Endodermal cell (in vitro differentiated cells): Measurements from ENCODE around the gene IL20RB. TPM values are rescaled to one million over a fixed set of nuclear protein-coding genes. Genes with fewer than 3 reads are reported as not detected.

ENCODE experiments used
- DNase-seq: peaks from one replicate; pipeline ENCODE4 v3.0.0-alpha.2; 2017
- H3K27ac ChIP-seq: 2 replicates; pipeline ENCODE4 v1.5.1; 2013; ENCODE audit warnings: mild to moderate bottlenecking, low read depth, low read length, moderate library complexity
- H3K27me3 ChIP-seq: 2 replicates; pipeline ENCODE4 v1.6.1; 2013; ENCODE audit warnings: mild to moderate bottlenecking, low read length, moderate library complexity; ENCODE audit not compliant: insufficient read depth, control insufficient read depth, poor library complexity, severe bottlenecking
- H3K36me3 ChIP-seq: 2 replicates; pipeline ENCODE4 v1.7.0; 2013; ENCODE audit warnings: mild to moderate bottlenecking, low read length, moderate library complexity; ENCODE audit not compliant: control insufficient read depth, insufficient read depth
- H3K4me1 ChIP-seq: one replicate; pipeline ENCODE4 v1.7.0; 2013; ENCODE audit warnings: low read length; ENCODE audit not compliant: control insufficient read depth, insufficient read depth
- H3K4me3 ChIP-seq: 2 replicates; pipeline ENCODE4 v1.5.1; 2013; ENCODE audit warnings: mild to moderate bottlenecking, low read length, moderate library complexity
- H3K9ac ChIP-seq: 2 replicates; pipeline ENCODE4 v1.6.1; 2013; ENCODE audit warnings: mild to moderate bottlenecking, low read length, moderate library complexity; ENCODE audit not compliant: poor library complexity, severe bottlenecking; ENCODE audit errors: extremely low read depth
- H3K9me3 ChIP-seq: 2 replicates; pipeline ENCODE4 v1.6.1; 2013; ENCODE audit warnings: mild to moderate bottlenecking, low read length, moderate library complexity; ENCODE audit not compliant: control insufficient read depth
- H3K27ac Mint-ChIP-seq: 2 replicates; pipeline ENCODE4 v1.8.0; 2020; ENCODE audit warnings: mixed read lengths
- H3K27me3 Mint-ChIP-seq: 2 replicates; pipeline ENCODE4 v1.8.0; 2021; ENCODE audit warnings: mild to moderate bottlenecking, mixed read lengths; ENCODE audit not compliant: insufficient read depth
- H3K36me3 Mint-ChIP-seq: 2 replicates; pipeline ENCODE4 v1.8.0; 2020; ENCODE audit warnings: low read depth, mixed read lengths
- H3K4me1 Mint-ChIP-seq: 2 replicates; pipeline ENCODE4 v1.8.0; 2020; ENCODE audit warnings: mixed read lengths
- H3K4me3 Mint-ChIP-seq: 2 replicates; pipeline ENCODE4 v1.8.0; 2020; ENCODE audit warnings: mild to moderate bottlenecking, moderate library complexity, mixed read lengths
- H3K9me3 Mint-ChIP-seq: 2 replicates; pipeline ENCODE4 v1.8.0; 2020; ENCODE audit warnings: mild to moderate bottlenecking, mixed read lengths
- CTCF ChIP-seq: fragments of 200-600 bp; sonication (generic); conservative IDR thresholded peaks from 2 replicates; pipeline ENCODE4 v1.5.0; 2021; ENCODE audit warnings: antibody characterized with exemption, mild to moderate bottlenecking
- WGBS, 2 experiments: methylation state at CpG; one replicate each; pipeline versions ENCODE4 v1.1.5 to v1.1.7; 2013; ENCODE audit warnings: missing lambda C conversion rate in 2 of 2, mixed read lengths in 1 of 2; ENCODE audit not compliant: insufficient coverage in 1 of 2, insufficient read length in 1 of 2; 5-methylcytosine and 5-hydroxymethylcytosine counted together
- total RNA-seq, 2 donors: library from RNA; stranded (reverse); fragmentation: NEBNext Ultra II Directional in 1 of 2; extraction: Animal tissue kit (Norgen Biotek cat#: 25700) in 1 of 2; gene quantifications; 2 replicates in 1 of 2; 3 replicates in 1 of 2; pipeline ENCODE4 v1.2.1, GENCODE V29; 2021

Gene IL20RB
- total RNA-seq, 2 donors from 2014 or later = 1.7 to 2.1 TPM

- TF ChIP-seq CTCF = no peak
- no peak overlapping the region for H3K4me3 ChIP-seq
- H3K36me3 ChIP-seq = no peaks in the 10 kb centered on the region
- H3K36me3 Mint-ChIP-seq = peaks cover 2% of the 10 kb centered on the region
- WGBS, 2 experiments = 91 to 95% methylated on average over 3 of the region's 3 CpGs
- H3K4me1 Mint-ChIP-seq = no peaks in the 10 kb centered on the region
- H3K4me1 ChIP-seq = no peaks in the 10 kb centered on the region
- H3K9ac ChIP-seq = no peak overlapping the region
- peaks cover 3% of the 10 kb centered on the region for H3K9me3 Mint-ChIP-seq
- H3K27ac Mint-ChIP-seq = no peak overlapping the region
- no peak for DNase-seq
- no peak overlapping the region for H3K4me3 Mint-ChIP-seq
- peaks cover 4% of the 10 kb centered on the region for H3K9me3 ChIP-seq
- H3K27me3 Mint-ChIP-seq = no peaks in the 10 kb centered on the region
- no peaks in the 10 kb centered on the region for H3K27me3 ChIP-seq
- no peak overlapping the region for H3K27ac ChIP-seq
These were observed 21.9 kb downstream of the IL20RB start for GRCh38 chr3:136979684-136980083.

- Histone ChIP-seq H3K36me3 (no peaks in the 10 kb centered on the region), H3K9ac (no peak overlapping the region), H3K9me3 (no peaks in the 10 kb centered on the region), H3K4me1 (no peaks in the 10 kb centered on the region), H3K4me3 (no peak overlapping the region), H3K27me3 (no peaks in the 10 kb centered on the region), H3K27ac (no peak overlapping the region)
- no peak for TF ChIP-seq CTCF
- Mint-ChIP-seq H3K27ac (no peak overlapping the region), H3K36me3 (peaks cover 8% of the 10 kb centered on the region), H3K9me3 (peaks cover 8% of the 10 kb centered on the region), H3K4me1 (no peaks in the 10 kb centered on the region), H3K27me3 (no peaks in the 10 kb centered on the region), H3K4me3 (no peak overlapping the region)
- WGBS, 2 experiments = 95 to 100% methylated on average over 2 to 5 of the region's 5 CpGs
- no peak for DNase-seq
These were observed 24.2 kb downstream of the IL20RB start for GRCh38 chr3:136982033-136982432.

- H3K27ac ChIP-seq = no peak overlapping the region
- no peaks in the 10 kb centered on the region for H3K9me3 ChIP-seq
- no peak for TF ChIP-seq CTCF
- no peaks in the 10 kb centered on the region for H3K36me3 ChIP-seq
- H3K27me3 ChIP-seq = no peaks in the 10 kb centered on the region
- Mint-ChIP-seq H3K27ac (no peak overlapping the region), H3K9me3 (peaks cover 12% of the 10 kb centered on the region), H3K4me3 (no peak overlapping the region), H3K4me1 (no peaks in the 10 kb centered on the region), H3K27me3 (no peaks in the 10 kb centered on the region), H3K36me3 (peaks cover 10% of the 10 kb centered on the region)
- no peak for DNase-seq
- H3K4me3 ChIP-seq = no peak overlapping the region
- WGBS, 2 experiments = 80 to 96% methylated on average over 1 to 4 of the region's 4 CpGs
- H3K4me1 ChIP-seq = no peaks in the 10 kb centered on the region
- no peak overlapping the region for H3K9ac ChIP-seq
These were observed 24.8 kb downstream of the IL20RB start for GRCh38 chr3:136982520-136983138.
